ENCODE results near the gene FSCN2.
"Not testable (repeated sequence)": the region's sequence is repeated elsewhere in the genome, so short reads cannot be mapped to it uniquely, and the experiment has no call there.

- not testable (repeated sequence) for TF ChIP-seq CTCF (conservative IDR thresholded peaks at IDR 0.05; ENCODE audit: low read depth, low read length); SMC3 (IDR thresholded peaks at IDR 0.05; ENCODE audit: low read depth, low read length); MAZ (IDR thresholded peaks at IDR 0.05; ENCODE audit: borderline replicate concordance, low read depth, low read length); MAFK (IDR thresholded peaks at IDR 0.05; ENCODE audit: low read depth, low read length); POLR2A (IDR thresholded peaks at IDR 0.05; ENCODE audit: low read depth, low read length); CEBPB (IDR thresholded peaks at IDR 0.05; ENCODE audit: low read depth, low read length); RFX5 (IDR thresholded peaks at IDR 0.05; ENCODE audit: low read depth, low read length); BHLHE40 (IDR thresholded peaks at IDR 0.05; ENCODE audit: low read depth, low read length); MXI1 (IDR thresholded peaks at IDR 0.05; ENCODE audit: borderline replicate concordance, low read depth, low read length); NFE2L2 (IDR thresholded peaks at IDR 0.05; ENCODE audit: low read depth, low read length)
Observed at GRCh38 chr17:81531013-81531412, 2.8 kb downstream of the FSCN2 start.

All from IMR-90 (cell line).